Breast epithelium (tissue), 3 donors: ENCODE measurements around the gene DRAXIN.

Experiments
- POLR2A ChIP-seq: fragments of 450-650 bp; IDR thresholded peaks from one replicate; pipeline ENCODE4 v1.6.1; 2016; ENCODE audit warnings: antibody characterized with exemption, mild to moderate bottlenecking, moderate library complexity
- POLR2AphosphoS5 ChIP-seq, 3 donors: sonication (generic); formaldehyde crosslinking; IDR thresholded peaks; one replicate each; pipeline ENCODE4 v1.6.1; 2017; ENCODE audit warnings: antibody characterized with exemption in 3 of 3
- TF ChIP-seq, protein P1 (sequence below), 3 donors: fragments of 450-650 bp; IDR thresholded peaks; one replicate each; pipeline ENCODE4 v1.5.1; 2016 to 2017; ENCODE audit warnings: antibody characterized with exemption in 3 of 3, mild to moderate bottlenecking in 3 of 3, moderate library complexity in 3 of 3

DNA sequence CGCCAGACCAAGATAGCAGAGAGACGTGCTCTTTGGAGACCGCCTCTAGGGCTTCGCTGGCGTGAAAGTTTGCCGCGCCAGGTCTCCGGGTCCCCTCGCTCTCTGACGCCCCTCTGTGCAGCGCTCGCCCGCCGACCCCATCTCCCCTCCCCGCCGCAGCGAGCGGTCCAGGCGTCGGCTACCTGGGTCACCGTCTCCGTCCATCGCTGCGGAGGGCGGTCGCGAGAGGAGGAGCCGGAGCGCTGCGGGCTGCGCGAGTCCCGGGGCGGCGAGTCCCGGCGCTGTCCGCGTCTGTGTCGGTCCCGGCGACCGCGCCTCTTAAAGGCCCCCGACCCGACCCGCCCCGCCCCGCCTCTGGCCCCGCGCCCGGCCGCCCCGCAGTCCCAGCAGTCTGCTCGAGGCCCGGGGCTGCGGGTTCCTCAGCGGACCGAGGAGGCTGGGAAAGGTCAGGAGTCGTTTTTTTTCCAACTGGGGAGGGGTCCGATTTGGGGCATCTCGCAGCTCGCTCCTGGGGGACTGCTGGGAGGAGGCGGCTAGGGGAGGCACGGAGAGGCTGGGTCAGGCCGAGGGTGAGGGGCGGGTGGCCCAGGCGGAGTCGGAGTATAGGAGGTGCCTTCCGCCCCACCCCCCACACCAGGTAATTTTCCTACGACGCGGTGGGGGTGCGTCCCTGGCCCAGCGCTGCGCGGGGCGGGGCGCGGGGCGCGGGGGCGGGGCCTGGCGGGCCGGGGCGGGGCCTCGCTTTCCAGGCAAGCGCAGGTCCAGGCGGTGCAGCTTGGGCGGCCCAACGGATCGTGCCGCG lies 37.2 kb upstream of the DRAXIN start, which contains the start of the genes FBXO2 and FBXO44:
- TF ChIP-seq, protein P1, sequence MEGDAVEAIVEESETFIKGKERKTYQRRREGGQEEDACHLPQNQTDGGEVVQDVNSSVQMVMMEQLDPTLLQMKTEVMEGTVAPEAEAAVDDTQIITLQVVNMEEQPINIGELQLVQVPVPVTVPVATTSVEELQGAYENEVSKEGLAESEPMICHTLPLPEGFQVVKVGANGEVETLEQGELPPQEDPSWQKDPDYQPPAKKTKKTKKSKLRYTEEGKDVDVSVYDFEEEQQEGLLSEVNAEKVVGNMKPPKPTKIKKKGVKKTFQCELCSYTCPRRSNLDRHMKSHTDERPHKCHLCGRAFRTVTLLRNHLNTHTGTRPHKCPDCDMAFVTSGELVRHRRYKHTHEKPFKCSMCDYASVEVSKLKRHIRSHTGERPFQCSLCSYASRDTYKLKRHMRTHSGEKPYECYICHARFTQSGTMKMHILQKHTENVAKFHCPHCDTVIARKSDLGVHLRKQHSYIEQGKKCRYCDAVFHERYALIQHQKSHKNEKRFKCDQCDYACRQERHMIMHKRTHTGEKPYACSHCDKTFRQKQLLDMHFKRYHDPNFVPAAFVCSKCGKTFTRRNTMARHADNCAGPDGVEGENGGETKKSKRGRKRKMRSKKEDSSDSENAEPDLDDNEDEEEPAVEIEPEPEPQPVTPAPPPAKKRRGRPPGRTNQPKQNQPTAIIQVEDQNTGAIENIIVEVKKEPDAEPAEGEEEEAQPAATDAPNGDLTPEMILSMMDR (IDR thresholded peaks at IDR 0.05), result no peak
- TF ChIP-seq POLR2AphosphoS5 (IDR thresholded peaks at IDR 0.05) (no peak), POLR2A (no peak)
